MCF 10A (cell line): Measurements from ENCODE around the gene DNM3. TPM values are rescaled to one million over a fixed set of nuclear protein-coding genes. Genes with fewer than 3 reads are reported as not detected.

Experiments
- BruUV-seq: library from RNA; stranded (reverse); fragments of 400-500 nt; replicated peaks from 2 replicates; lab custom pipeline; 2021; lab: Mats Ljungman, UMichigan
- CTCF ChIA-PET: fragments of 300-600 bp; sonication (Branson Sonifier 250); formaldehyde crosslinking; extraction: SDS; loops from one replicate; lab custom pipeline; 2021; ENCODE audit warnings: antibody characterized with exemption, inconsistent platforms; lab: Yijun Ruan, JAX
- POLR2A ChIA-PET: fragments of 300-600, 350-650 bp; sonication (Branson Sonifier 250); formaldehyde crosslinking; extraction: SDS; loops from one replicate; lab custom pipeline; 2020; ENCODE audit warnings: antibody characterized with exemption, inconsistent platforms; lab: Yijun Ruan, JAX
- DNase-seq: peaks from one replicate; pipeline ENCODE4 v3.0.0-alpha.2; 2018; ENCODE audit not compliant: unreplicated experiment
- H3K27ac Mint-ChIP-seq: one replicate; pipeline ENCODE4 v1.8.0; 2022; ENCODE audit warnings: mild to moderate bottlenecking, low read depth, mixed read lengths; ENCODE audit not compliant: unreplicated experiment
- H3K27me3 Mint-ChIP-seq: one replicate; pipeline ENCODE4 v1.8.0; 2022; ENCODE audit warnings: mixed read lengths; ENCODE audit not compliant: insufficient read depth, unreplicated experiment
- H3K36me3 Mint-ChIP-seq: one replicate; pipeline ENCODE4 v1.8.0; 2022; ENCODE audit warnings: mild to moderate bottlenecking, moderate library complexity, mixed read lengths; ENCODE audit not compliant: insufficient read depth, unreplicated experiment
- H3K4me1 Mint-ChIP-seq: one replicate; pipeline ENCODE4 v1.8.0; 2022; ENCODE audit warnings: mixed read lengths; ENCODE audit not compliant: insufficient read depth, unreplicated experiment
- H3K4me3 Mint-ChIP-seq: one replicate; pipeline ENCODE4 v1.8.0; 2022; ENCODE audit warnings: mild to moderate bottlenecking, moderate library complexity, mixed read lengths; ENCODE audit not compliant: unreplicated experiment
- H3K9me3 Mint-ChIP-seq: one replicate; pipeline ENCODE4 v1.8.0; 2022; ENCODE audit warnings: mixed read lengths; ENCODE audit not compliant: unreplicated experiment
- CTCF ChIP-seq: fragments of 200-600 bp; IDR thresholded peaks from one replicate; pipeline ENCODE4 v1.8.0; 2022; ENCODE audit warnings: antibody characterized with exemption, mild to moderate bottlenecking; ENCODE audit not compliant: unreplicated experiment
- intact Hi-C: fragments of 100-400 bp; cut with micrococcal nuclease; formaldehyde crosslinking; loops from 2 replicates; pipeline ENCODE4 v1.14.1; 2022
- total RNA-seq: library from RNA; stranded (reverse); gene quantifications from 2 replicates; pipeline ENCODE4 v1.2.3, GENCODE V29; 2022

DNM3 gene
- total RNA-seq, 1 experiment from 2014 or later: 0.68 TPM

DNA sequence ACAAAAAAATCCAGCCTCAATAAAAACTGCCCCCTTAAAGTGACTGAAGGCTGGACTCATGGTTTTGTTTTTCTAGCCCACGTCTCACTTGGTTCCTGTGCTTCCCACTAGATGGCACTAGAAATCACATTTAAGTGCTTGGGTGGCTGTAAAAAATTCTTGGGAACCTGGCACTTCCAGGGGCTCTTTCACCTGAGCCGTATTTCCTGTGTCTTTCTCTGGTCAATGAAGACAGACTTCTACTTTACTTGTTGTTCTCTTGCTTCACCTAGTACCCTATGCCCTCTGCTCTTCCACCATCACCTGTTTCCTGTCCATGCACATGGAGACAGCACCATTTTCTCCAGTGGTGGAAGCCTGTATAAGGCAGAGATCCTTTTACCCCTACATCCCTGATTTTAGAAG lies 39.8 kb upstream of the DNM3 start:
- Mint-ChIP-seq H3K4me1 (no peaks in the 10 kb centered on the region), H3K27ac (no peak overlapping the region), H3K9me3 (no peaks in the 10 kb centered on the region), H3K27me3 (no peaks in the 10 kb centered on the region), H3K4me3 (no peak overlapping the region), H3K36me3 (peaks cover 19% of the 10 kb centered on the region)
- peak; percentile 88 for TF ChIP-seq CTCF
- intact Hi-C loops: loop anchor here (1.0 to 5.0 kb wide), 3 partner anchors 156 to 626 kb away; no protein-coding TSS in a partner anchor
- CTCF ChIA-PET: interaction anchor here (0.6 to 30.8 kb wide), 71 partner anchors 8 to 840 kb away, joined by 3 to 1502 read pairs (median 4); partner anchors contain the start of genes DNM3 and METTL13
- BruUV-seq: no TSS peak
- POLR2A ChIA-PET: interaction anchor here (0.9 to 5.6 kb wide), 8 partner anchors 16 to 188 kb away, joined by 3 to 54 read pairs (median 7); partner anchors contain the start of genes METTL13 and VAMP4
- peak; percentile 73 for DNase-seq

GRCh38 chr1:171802207-171802606 lies 39.1 kb upstream of the DNM3 start:
- no peaks in the 10 kb centered on the region for H3K4me1 Mint-ChIP-seq
- TF ChIP-seq CTCF: no peak
- H3K27me3 Mint-ChIP-seq: no peaks in the 10 kb centered on the region
- H3K9me3 Mint-ChIP-seq: no peaks in the 10 kb centered on the region
- H3K4me3 Mint-ChIP-seq: no peak overlapping the region
- intact Hi-C loops: loop anchor here (5.0 kb wide), 1 partner anchor 625 kb away; no protein-coding TSS in a partner anchor
- no peak for DNase-seq
- no TSS peak for BruUV-seq
- peaks cover 12% of the 10 kb centered on the region for H3K36me3 Mint-ChIP-seq
- ChIA-PET POLR2A (interaction anchor here (0.9 to 5.6 kb wide), 4 partner anchors 15 to 183 kb away, joined by 3 to 54 read pairs (median 13); partner anchors contain the start of genes METTL13 and VAMP4), CTCF (interaction anchor here (0.5 to 30.8 kb wide), 59 partner anchors 9 to 839 kb away, joined by 3 to 1502 read pairs (median 4); partner anchors contain the start of genes DNM3 and METTL13)
- no peak overlapping the region for H3K27ac Mint-ChIP-seq

DNA sequence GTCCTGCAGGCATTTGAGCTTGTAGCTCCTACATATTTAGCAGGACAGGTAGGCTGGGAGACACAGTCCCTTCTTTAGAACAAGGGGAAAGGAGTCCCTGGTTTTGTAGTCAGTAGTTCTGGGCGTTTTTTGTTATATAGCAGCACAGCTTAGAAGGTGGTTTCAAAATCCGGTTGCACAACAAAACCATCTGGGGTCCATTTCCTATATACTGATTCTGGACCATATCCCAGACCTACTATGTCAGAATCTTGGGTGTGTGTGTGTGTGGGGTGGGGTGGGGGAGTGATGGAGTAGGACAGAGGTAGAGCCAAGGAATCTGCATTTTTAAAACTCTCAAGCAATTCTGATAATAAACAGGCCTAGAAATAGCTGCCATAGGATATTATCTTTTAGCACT lies 38.3 kb upstream of the DNM3 start:
- Mint-ChIP-seq H3K36me3 (peaks cover 7% of the 10 kb centered on the region), H3K4me1 (no peaks in the 10 kb centered on the region), H3K9me3 (no peaks in the 10 kb centered on the region), H3K4me3 (no peak overlapping the region), H3K27ac (no peak overlapping the region), H3K27me3 (no peaks in the 10 kb centered on the region)
- no TSS peak for BruUV-seq
- no peak for TF ChIP-seq CTCF
- ChIA-PET POLR2A (interaction anchor here (0.6 to 5.6 kb wide), 4 partner anchors 14 to 182 kb away, joined by 3 to 54 read pairs (median 4); partner anchors contain the start of gene METTL13), CTCF (interaction anchor here (0.6 to 30.8 kb wide), 26 partner anchors 8 to 629 kb away, joined by 3 to 1502 read pairs (median 6); partner anchors contain the start of gene DNM3)
- intact Hi-C loops: loop anchor here (5.0 kb wide), 1 partner anchor 624 kb away; no protein-coding TSS in a partner anchor
- peak; percentile 41 for DNase-seq

DNA sequence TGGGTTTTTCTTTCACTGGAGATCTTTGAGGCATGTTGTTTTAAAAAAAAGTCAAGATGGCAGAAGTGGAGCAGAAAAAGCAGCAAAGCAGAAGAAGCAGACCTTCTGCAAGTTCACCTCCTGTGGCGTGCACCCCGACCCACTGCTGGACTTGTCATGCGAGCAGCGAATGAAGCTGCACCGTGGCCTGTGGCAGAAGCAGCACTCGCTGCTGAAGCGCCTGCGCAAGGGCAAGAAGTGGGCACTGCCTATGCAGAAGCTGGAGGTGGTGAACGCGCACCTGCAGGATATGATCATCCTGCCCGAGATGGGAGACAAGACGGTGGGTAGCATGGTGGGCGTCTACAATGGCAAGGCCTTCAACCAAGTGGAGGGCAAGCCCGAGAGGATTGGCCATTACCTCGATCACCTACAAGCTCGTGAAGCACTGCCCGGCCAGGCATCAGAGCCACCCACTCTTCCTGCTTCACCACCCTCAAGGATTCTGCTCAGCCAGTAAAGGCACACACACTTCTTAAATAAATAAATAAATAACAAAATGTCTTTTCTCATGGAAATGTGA lies 37.8 kb upstream of the DNM3 start:
- CTCF ChIA-PET: interaction anchor here (0.6 to 30.8 kb wide), 17 partner anchors 7 to 637 kb away, joined by 3 to 1502 read pairs (median 5); partner anchors contain the start of gene DNM3
- no peak overlapping the region for H3K4me3 Mint-ChIP-seq

More for the DNA sequence above, 37.8 kb upstream of the DNM3 start:
- DNase-seq: no peak
- BruUV-seq: no TSS peak
- no peaks in the 10 kb centered on the region for H3K9me3 Mint-ChIP-seq
- no peaks in the 10 kb centered on the region for H3K4me1 Mint-ChIP-seq
- POLR2A ChIA-PET: interaction anchor here (0.6 to 5.6 kb wide), 7 partner anchors 14 to 185 kb away, joined by 3 to 54 read pairs (median 3); no protein-coding TSS in a partner anchor
- intact Hi-C loops: loop anchor here (5.0 kb wide), 1 partner anchor 624 kb away; no protein-coding TSS in a partner anchor
- H3K27me3 Mint-ChIP-seq: no peaks in the 10 kb centered on the region
- TF ChIP-seq CTCF: no peak
- no peak overlapping the region for H3K27ac Mint-ChIP-seq
- peaks cover 2% of the 10 kb centered on the region for H3K36me3 Mint-ChIP-seq
